ENCODE data around the gene AGAP9.
"Not testable (repeated sequence)": the region's sequence is repeated elsewhere in the genome, so short reads cannot be mapped to it uniquely, and the experiment has no call there.

The AGAP9 gene

DNA sequence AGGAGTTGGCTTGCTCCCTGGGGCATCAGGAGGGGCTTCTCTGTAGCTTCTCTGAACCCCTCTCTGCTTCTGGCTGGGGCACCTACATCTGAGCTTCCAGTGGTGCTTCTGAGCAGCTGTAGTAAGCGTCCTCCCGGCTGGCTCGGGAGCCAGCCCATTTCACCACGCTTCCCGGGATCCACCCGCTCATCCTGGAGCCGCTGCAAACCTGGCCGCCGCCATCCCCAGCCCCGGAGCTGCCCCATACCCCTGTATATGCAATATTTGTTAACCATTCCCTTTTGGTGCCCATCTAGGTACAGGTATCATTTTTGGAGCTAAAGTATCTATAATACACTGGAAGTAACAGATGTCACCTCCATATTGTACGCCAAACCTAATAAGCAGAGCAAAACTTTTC is 38.7 kb downstream of the AGAP9 start:
- DNase-seq, result not testable (repeated sequence)

DNA sequence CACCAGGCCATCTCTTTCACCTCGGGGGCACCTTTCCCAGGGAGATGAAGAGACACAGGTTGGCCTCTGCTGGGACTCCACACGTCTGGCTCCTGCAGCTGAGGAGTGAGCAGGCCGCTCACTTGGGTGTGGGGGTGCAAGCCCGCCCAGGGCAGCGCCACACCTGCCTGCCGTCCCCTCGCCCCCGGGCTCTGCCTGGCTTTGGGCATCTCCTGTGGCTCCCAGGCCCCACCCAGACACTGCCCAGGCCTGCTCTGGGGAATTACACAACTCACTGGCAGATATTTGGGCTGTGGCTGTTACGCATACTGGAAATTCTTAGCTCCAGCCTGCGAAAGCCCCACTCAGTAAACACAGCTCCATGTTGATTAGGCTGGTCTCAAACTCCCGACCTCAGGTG is 39.5 kb downstream of the AGAP9 start, which contains the start of gene ANXA8:
Gene ANXA8 (minus strand): TSS at position 193 of the 400 bp plus-strand sequence. CDS start 182 bp downstream, at position 11.
- not testable (repeated sequence) for DNase-seq

DNA sequence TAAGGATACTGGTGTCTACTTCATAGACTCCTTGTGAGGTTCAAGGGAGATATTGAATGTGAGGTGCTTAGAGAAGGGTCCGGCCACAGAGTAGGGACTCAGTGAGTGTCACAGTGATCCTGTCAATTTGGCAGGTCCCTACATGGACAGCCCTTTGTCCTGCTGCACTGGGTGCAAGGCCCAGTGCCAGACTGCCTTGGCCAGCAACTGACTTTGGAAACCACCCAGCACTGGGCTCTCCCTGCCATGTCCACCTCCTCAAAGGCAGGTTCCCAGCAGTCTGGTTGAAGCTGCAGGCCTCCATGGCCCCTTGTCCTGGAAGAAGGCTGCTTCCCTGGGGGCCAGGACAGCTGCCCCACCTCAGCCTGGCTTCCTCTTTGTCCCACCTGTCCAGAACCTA is 41.1 kb downstream of the AGAP9 start:
- not testable (repeated sequence) for DNase-seq

DNA sequence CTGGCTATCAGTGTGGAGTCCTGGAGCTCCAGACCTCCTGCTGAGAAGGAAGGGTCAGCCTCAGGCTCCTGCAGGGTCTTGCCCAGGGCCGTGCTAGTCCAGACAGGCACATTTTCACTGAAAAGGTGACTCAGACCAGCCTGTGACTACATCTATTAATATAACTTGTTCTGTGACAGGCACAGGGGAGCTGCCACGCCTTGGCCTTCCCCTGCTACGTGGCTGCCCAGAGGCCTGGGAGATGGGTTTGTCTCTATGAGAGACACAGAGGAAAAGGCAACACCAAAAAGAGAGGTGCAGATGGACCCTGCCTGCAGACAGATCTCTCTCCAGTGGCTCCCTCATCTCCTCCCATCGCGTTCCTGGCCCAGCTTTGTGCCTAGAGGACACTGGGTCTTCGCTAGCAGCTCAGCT is 41.7 kb downstream of the AGAP9 start:
- not testable (repeated sequence) for DNase-seq

DNA sequence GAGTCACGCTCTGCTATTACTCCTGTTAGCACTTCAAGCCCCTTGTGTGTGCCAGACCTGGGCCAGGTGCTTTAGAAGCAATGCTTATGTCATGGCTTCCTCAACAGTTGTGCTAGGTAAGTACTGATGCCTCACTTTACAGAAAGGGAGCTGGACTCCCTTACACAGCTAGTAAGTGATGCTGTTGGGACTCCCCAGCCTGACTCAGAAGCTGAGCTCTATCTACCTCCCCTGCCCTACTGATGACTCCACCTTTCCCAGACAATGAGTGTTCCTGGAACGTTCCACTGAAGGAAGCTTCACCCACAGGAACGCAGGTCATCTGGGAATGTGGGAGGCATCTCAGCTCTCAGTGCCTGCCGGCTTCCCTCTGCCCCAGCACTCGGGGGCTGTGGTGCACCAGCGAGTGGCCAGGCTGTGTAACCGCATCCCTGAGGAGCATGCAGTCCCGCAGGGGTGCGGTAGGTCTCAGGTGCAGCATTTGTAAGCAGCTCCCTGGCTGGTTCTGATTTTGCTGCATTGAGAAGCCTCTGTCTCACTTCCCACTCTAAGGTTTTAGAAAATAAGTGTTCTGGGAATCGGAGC is 42.2 kb downstream of the AGAP9 start:
- DNase-seq, result not testable (repeated sequence)

DNA sequence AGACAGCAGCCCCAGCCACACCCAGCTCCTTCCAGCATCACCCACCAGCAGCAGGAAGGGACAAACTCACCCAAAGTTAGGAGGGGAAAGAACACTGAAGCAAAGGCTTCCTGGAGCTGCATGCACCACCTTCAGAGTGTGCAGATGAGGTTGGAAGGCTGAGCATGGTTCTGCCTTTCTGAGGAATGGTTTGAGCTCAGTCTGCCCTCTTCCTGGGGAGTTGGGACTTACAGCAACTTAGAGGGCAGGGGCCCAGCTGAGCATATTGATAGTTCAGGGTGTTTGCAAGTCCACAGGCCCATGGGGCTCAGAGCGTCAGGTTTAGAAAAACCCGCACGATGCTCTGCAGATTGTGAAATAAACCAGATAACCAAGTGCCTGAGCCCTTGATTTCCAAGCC is 43.3 kb downstream of the AGAP9 start:
- not testable (repeated sequence) for DNase-seq

DNA sequence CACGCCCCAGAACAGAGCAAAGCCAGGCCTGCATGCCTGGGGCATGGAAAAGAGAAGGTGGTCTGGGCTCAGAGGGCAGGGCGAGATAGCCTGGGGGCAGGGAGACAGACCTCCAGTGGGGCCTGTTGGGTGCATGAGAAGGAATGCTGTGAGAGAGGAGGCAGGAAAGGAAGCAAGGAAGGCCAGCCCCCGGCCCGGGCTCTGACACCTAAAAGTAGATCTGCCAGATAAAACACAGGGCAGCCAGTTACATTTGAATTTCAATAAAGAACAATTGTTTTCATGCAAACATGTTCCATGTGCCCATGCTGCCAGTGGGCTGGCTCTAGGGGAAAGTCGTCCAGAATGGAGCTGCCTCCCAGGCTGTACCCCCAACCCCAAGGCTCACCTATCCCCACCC is 45.3 kb downstream of the AGAP9 start:
- not testable (repeated sequence) for DNase-seq

DNA sequence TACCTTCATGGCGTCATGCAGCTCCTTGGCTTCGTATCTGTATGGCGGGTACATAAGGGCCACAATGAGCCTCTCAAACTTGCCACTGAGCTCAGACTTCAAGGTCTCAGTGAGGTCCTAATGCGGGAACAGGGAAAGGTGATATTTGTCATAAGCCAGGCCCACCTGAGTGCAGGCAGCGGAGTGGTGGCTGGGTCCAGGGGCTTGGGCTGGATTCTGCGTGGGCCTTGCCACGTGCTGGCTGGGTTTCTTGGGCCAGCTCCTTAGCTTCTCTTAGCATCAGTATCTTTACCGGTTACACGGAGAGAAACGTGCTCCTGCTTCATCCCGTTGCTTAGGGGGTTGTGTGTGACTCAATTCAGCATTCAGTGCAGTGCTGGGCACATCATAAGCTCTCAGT is 46.4 kb downstream of the AGAP9 start:
- not testable (repeated sequence) for DNase-seq

DNA sequence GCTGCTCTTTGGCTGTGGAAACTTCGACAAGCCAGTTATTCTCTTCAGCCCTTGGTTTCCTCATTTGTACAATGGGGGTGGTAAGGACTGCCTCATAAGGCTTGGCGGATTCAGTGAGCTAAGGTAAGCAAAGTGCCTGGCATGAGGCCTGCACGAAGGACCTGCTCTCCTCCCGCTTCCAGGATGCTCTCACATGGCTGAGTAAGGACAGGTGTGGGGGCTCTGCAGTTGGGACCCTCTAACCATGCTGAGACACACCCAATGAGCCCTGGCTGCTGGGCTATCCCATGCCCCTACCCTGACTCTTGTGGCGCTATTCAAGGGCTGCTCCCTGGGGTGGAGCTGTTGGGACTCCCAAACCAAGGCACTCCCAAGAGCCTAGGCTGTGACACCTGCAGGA is 48.3 kb downstream of the AGAP9 start:
- not testable (repeated sequence) for DNase-seq

DNA sequence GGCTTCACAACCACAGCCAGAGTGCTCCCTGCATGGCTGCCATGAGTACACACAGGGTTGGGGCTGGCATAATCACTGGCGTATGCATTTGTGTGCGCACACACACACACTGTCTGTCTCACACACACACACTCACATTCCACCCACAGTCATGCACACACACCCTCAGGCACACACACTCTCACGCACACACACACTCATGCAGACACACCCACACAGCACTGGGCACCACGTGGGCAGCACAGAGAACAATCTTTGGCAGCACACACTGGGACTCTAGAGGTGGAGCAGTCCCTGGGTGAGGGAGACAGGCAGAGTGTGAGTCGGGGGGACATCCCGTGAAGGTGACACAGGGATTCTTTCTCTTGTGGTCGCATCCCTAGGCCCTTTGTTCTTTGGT is 49.9 kb downstream of the AGAP9 start:
- DNase-seq, result not testable (repeated sequence)

DNA sequence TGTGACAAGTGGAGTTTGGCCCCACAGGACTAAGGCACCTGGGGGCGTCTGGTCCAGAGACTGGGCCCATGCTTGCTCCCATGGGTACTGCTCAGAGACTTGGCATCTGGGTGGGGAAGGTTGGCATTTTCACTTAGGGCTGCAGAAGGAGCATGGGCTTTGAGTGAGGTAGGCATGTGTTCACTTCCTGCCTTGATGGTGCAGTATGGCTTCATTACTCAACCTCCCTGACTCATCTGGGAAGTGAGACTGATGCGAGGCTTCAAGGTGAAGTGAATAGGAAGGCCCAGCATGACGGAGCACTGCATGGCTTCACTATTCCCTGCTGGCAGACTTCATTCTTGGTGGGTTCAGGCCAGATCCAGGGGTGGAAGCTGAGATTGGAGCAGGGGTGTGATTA is 50.8 kb downstream of the AGAP9 start:
- DNase-seq, result not testable (repeated sequence)

DNA sequence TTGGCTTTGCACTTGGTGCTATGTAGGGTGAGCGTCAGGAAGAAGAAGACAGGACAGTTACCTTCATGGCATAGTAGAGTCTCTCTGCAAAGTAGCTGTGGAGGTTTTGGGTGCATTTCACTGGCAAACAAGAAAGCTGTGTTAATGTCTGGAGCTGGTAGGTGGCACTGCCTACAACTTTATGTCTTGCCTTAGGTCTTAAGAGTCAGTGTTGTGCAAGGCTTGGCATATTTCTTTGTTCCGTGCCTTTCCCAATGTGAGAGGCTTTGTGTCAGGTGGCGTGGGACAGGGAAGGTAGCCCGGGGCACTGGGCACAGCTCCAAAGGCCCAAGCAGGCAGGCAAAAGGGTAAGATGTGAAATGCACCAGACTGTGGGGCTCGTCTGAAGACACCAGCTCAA is 51.4 kb downstream of the AGAP9 start:
- DNase-seq, result not testable (repeated sequence)

DNA sequence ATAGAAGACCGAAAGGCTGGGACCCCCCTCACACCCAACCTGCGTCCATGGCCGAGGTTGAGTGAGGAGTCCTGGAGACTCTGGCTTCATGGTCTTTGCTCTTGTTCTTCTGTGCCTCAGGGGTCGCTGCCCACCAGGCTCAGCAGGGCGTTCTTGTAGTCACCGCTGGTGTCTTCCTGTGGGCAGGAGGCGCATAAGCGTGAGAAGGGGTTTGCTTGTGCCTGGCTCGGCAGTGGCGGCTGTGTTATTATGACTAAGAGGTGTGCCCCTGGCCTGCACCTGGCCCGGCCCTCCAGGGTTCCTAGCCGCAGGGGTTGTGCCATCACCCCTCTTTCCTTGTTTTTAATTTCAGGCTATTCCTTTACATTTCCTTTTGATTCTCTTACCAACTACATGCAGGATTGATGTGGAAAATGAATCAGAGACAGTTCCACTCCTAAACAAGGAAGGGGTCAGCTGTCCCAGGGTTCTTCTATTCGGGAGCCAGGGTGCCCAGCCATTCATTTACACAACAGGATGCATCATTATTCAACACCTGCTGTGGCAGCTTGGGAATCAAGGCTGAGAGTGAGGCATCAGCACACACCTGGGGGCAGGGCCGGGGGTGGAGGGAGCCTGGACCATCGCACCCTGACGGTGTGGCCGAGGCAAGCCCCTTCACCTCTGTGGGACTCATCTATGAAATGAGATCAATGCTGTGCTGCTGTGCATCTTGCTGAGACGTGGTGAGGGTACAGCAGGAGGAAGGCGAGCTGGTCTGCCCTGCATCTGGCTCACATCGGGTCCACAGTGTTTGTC is 54.5 kb downstream of the AGAP9 start:
- not testable (repeated sequence) for DNase-seq

DNA sequence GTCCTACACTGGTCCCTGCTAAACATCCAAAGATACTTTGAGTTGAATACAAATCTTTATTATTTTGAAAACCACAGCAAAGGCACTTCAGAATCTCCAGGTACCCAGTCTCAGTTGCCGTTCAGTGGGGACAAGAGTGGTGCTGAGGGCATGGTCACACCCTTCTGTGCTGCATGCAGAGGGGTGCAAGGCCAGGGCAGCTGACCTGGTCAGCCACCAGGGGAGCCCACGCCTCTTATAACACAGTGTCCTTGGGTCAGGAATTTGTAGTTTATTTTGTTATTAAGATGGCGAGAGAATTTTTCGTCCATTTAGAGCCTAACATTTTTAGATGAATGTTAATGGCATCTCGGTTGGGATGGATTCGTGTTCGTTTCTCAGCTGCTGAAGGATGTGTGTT is 55.5 kb downstream of the AGAP9 start:
- not testable (repeated sequence) for DNase-seq

DNA sequence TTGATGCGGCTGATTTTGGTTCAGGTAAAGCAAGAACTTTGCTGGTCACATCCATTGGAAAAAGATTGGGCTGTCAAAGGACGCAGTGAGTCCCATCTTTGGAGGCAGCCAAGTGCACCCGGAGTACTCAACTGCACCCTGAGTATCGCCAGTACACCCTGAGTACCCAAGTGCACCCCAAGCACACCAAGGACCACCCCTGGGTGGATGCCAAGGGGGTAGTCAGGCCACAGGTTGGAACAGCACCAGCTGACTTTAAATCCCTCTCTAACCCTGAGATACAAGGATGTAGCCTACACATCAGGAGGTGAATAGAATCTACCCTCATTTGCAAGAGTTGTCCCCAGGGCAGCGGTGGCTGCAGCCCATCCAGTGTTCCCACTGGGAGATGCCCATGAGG is 56.0 kb downstream of the AGAP9 start:
- DNase-seq, result not testable (repeated sequence)

DNA sequence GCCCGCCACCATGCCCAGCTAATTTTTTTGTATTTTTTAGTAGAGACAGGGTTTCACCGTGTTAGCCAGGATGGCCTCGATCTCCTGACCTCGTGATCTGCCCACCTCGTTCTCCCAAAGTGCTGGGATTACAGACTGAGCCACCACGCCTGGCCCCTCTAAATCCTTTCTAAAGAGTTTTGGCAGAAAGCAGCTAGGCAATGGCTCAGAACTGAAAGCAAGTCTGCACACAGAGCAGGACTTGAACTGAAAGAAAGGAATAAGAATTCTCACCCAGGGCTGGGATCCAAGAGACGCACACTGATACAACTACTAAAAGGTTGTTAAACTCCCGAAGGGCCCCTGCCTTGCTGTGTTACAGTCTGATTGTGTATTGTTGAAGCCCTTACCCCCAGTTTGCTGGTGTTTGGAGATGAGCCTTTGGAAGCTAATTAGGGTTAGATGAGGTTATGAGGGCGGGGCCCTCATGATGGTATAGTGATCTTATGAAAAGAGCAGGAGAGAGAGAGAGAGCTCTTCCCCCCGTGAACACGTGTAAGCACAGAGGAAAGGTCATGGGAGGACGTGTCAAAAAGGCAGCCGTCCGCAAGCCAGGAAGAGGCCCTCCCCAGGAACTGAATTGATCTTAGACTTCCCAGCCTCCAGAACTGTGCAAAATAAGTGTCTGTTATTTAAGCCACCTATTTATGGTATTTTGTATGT is 58.1 kb downstream of the AGAP9 start:
- DNase-seq, result not testable (repeated sequence)

DNA sequence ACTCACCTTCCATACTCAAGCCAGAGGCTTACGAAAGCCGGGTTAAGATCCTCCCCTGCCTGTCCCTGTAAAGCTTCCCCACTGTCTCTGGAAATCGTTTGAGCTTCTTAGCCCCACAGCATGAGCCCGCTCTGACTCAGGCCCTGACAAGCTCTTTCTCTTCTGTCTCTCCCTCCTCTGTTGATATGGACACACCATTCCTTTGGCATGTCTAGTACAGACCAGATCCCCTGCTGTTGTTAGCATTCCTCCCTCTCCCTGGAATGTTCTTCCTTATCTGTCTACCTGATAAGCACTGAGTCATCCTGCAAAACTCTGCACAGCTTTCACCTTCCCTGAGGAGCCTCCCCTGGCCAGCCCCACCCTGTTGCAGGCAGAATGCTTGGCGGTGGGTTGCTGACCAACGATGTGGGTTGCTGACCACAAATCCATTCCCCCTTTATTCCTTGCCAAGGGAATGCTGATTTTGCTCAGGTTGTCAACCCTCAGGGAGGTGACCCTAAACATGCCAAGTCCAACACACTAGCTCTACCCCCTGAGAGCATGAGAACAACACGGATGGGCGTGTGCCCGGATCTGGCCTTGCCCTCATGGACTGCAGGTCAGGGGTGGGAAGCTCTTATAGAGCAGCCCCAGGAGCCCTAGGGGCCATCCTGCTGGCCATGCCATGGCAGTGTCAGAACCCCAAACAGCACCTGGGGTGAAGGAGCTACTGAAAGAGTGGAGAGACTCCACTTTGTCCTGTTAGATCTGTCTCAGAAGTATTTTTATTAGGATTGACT is 60.7 kb downstream of the AGAP9 start:
- not testable (repeated sequence) for DNase-seq

DNA sequence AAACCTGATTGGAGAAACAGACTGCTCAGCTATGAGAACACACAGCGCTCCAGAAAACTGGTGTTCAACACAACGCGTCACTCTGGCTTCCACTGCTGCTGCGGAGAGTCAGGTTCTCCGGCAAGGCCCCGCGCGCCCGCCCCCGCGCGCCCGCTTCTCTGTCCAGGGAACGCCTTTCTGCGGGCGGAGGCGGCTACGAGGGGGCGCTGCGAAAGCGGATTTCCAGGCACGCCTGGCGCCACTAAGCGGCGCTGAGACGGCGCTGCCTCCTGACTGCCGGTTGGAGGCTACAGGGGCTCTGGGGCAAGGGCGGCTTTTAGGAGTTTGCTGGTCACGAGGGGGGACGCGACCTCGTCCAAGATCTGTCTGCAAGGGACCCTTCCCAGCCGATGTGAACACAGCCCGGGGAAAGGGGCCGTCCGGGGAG is 62.2 kb downstream of the AGAP9 start:
- DNase-seq, result not testable (repeated sequence)

DNA sequence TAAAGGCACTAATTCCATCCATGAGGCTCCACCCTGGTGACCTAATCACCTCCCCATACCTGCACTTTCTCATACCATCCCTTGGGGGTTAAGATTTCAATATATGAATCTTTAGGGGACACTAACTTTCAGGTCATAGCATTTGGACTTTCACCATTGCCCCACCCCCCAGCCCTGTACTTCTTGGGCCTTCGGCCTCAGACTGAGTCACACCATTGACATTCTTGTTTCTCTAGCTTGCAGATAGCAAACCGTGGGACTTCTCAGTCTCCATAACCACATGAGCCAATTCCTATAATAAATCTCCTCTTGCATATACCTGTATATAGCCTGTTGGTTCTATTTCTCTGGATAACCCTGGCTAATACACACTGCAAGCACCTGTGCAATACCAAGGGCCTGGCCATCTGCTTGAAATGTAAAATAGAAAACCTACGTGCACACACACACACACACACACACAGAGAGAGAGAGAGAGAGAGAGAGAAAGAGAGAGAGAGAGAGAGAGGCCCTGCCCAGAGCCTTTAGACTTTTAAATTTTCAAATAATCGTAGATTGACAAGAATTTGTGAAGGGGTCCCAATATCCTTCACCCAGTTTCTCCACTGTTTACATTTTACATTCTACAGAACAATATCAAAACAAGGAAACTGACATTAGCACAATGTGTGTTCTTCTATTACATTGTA is 64.8 kb downstream of the AGAP9 start:
- DNase-seq, result no peak

DNA sequence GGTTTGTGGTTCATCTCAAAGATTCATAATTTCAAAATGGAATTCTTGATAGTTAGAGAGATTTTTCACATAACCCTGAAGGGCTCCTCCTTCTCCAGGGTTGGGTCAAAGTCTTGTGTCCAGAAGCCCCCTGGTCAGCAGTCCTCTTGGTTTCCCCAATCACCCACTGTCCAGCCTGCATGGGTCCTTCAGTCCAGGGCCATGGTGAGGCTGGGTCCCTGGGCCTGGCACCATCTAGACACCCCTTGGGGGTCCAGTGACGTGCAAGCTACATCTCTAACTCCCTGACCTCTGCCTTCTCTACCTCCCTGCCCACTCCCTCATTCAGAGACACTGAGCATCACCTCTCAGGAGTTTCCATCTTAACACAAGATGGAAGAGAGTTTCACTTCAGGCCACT is 65.6 kb downstream of the AGAP9 start:
- no peak for DNase-seq

DNA sequence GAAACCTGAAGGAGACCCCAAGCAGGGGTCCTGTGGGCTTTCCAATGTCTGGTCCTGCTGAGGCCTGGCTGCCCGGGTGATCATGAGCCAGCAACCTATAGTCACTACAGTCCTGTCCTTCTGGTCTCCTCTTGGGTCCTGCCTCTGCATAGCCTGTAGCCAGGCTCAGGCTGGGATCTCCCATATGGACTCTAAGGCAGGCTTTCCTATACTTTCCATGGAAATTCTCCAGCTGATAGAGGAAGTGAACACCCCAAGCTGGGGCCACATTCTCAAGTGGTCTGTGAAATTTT is 66.0 kb downstream of the AGAP9 start:
- no peak for DNase-seq

DNA sequence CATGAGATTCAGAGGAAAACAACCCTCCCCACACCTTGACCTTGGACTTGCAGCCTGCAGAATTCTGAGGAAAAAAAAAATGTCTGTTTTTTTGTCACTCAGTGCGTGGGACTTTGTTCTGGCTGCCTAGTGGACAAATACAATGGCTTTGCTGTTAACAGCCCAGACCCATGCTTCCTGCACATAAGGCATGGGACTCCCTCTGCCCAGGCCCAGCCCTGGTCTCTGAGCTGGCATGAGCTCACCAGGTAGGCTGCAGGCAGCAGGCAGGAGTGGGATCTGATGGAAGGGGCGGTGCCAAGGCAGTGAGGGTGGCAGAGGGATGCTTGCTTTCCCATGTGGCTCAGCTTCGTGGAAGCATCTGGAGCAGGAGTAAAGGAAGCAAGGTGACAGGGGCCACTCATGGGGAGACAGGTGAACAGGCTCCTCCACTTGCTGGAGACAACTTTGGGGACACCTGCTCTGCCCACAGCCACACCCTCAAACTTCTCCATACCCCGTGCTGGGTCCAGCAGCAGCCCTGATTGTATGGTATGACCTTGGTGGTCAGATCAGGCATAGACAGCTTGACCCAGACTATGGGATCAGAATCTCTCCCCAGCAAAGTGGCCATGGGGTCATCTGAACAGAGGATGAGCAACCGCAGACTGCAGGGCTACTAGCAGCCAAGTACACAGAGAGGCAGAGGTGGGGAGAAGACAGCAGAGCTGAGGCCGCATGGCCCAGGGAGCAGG is 66.5 kb downstream of the AGAP9 start:
- no peak for DNase-seq
